ENCODE data around the gene NOX3.

Gene NOX3

GRCh38 chr6:155449450-155450239 lies 6.0 kb downstream of the NOX3 start:
- peaks cover 17% of the 10 kb centered on the region for H3K4me1 Mint-ChIP-seq (ENCODE audit: low read depth)

GRCh38 chr6:155448668-155449449 lies 6.8 kb downstream of the NOX3 start:
- peak overlapping the region; percentile 12 for H3K27ac Mint-ChIP-seq
- H3K27me3 Mint-ChIP-seq = peaks cover 21% of the 10 kb centered on the region
- peaks cover 24% of the 10 kb centered on the region for H3K4me1 Mint-ChIP-seq (ENCODE audit: low read depth)
- DNase-seq = no peak
- no peaks in the 10 kb centered on the region for H3K36me3 Mint-ChIP-seq (ENCODE audit: low read depth)
- H3K9me3 Mint-ChIP-seq = no peaks in the 10 kb centered on the region
- H3K4me3 Mint-ChIP-seq = no peak overlapping the region

More at GRCh38 chr6:155449450-155450239, 6.0 kb downstream of the NOX3 start:
- Mint-ChIP-seq H3K27ac (no peak overlapping the region), H3K9me3 (no peaks in the 10 kb centered on the region), H3K36me3 (ENCODE audit: low read depth) (no peaks in the 10 kb centered on the region), H3K4me3 (no peak overlapping the region), H3K27me3 (peaks cover 21% of the 10 kb centered on the region)
- DNase-seq = no peak

- DNase-seq = no peak
- peaks cover 24% of the 10 kb centered on the region for H3K4me1 Mint-ChIP-seq (ENCODE audit: low read depth)
- H3K4me3 Mint-ChIP-seq = no peak overlapping the region
- H3K27me3 Mint-ChIP-seq = peaks cover 21% of the 10 kb centered on the region
- H3K9me3 Mint-ChIP-seq = no peaks in the 10 kb centered on the region
- H3K36me3 Mint-ChIP-seq (ENCODE audit: low read depth) = no peaks in the 10 kb centered on the region
- H3K27ac Mint-ChIP-seq = no peak overlapping the region
Measured at GRCh38 chr6:155447949-155448348, 7.7 kb downstream of the NOX3 start.

GRCh38 chr6:155444952-155445903 lies 10.4 kb downstream of the NOX3 start:
- Mint-ChIP-seq H3K4me3 (no peak overlapping the region), H3K27ac (peak overlapping the region; percentile 35)
- no peak for DNase-seq

GRCh38 chr6:155444120-155444917 lies 11.3 kb downstream of the NOX3 start:
- DNase-seq = no peak
- peaks cover 13% of the 10 kb centered on the region for H3K27me3 Mint-ChIP-seq
- H3K9me3 Mint-ChIP-seq = no peaks in the 10 kb centered on the region
- peaks cover 22% of the 10 kb centered on the region for H3K4me1 Mint-ChIP-seq (ENCODE audit: low read depth)
- no peaks in the 10 kb centered on the region for H3K36me3 Mint-ChIP-seq (ENCODE audit: low read depth)
- H3K4me3 Mint-ChIP-seq = no peak overlapping the region
- no peak overlapping the region for H3K27ac Mint-ChIP-seq

More at GRCh38 chr6:155444952-155445903, 10.4 kb downstream of the NOX3 start:
- Mint-ChIP-seq H3K27me3 (peaks cover 20% of the 10 kb centered on the region), H3K36me3 (ENCODE audit: low read depth) (no peaks in the 10 kb centered on the region), H3K4me1 (ENCODE audit: low read depth) (peaks cover 24% of the 10 kb centered on the region), H3K9me3 (no peaks in the 10 kb centered on the region)

- no peak for DNase-seq
- no peak overlapping the region for H3K27ac Mint-ChIP-seq
- no peaks in the 10 kb centered on the region for H3K36me3 Mint-ChIP-seq (ENCODE audit: low read depth)
- peaks cover 17% of the 10 kb centered on the region for H3K4me1 Mint-ChIP-seq (ENCODE audit: low read depth)
- H3K9me3 Mint-ChIP-seq = no peaks in the 10 kb centered on the region
- H3K27me3 Mint-ChIP-seq = peaks cover 5% of the 10 kb centered on the region
- no peak overlapping the region for H3K4me3 Mint-ChIP-seq
Measured at GRCh38 chr6:155443168-155443567, 12.5 kb downstream of the NOX3 start.

- Mint-ChIP-seq H3K9me3 (no peaks in the 10 kb centered on the region), H3K36me3 (ENCODE audit: low read depth) (no peaks in the 10 kb centered on the region), H3K27ac (no peak overlapping the region), H3K4me1 (ENCODE audit: low read depth) (peaks cover 17% of the 10 kb centered on the region), H3K4me3 (no peak overlapping the region), H3K27me3 (peaks cover 5% of the 10 kb centered on the region)
- DNase-seq = no peak
Measured at GRCh38 chr6:155442562-155442961, 13.1 kb downstream of the NOX3 start.

GRCh38 chr6:155441112-155441465 lies 14.6 kb downstream of the NOX3 start:
- DNase-seq = no peak
- Mint-ChIP-seq H3K27me3 (peaks cover 5% of the 10 kb centered on the region), H3K4me3 (no peak overlapping the region), H3K4me1 (ENCODE audit: low read depth) (peaks cover 17% of the 10 kb centered on the region), H3K36me3 (ENCODE audit: low read depth) (no peaks in the 10 kb centered on the region), H3K9me3 (no peaks in the 10 kb centered on the region), H3K27ac (no peak overlapping the region)

GRCh38 chr6:155440398-155441111 lies 15.1 kb downstream of the NOX3 start:
- no peak overlapping the region for H3K4me3 Mint-ChIP-seq
- H3K9me3 Mint-ChIP-seq = no peaks in the 10 kb centered on the region
- DNase-seq = no peak
- H3K27me3 Mint-ChIP-seq = peaks cover 5% of the 10 kb centered on the region
- H3K27ac Mint-ChIP-seq = no peak overlapping the region
- peaks cover 16% of the 10 kb centered on the region for H3K4me1 Mint-ChIP-seq (ENCODE audit: low read depth)
- no peaks in the 10 kb centered on the region for H3K36me3 Mint-ChIP-seq (ENCODE audit: low read depth)

GRCh38 chr6:155439376-155439775 lies 16.3 kb downstream of the NOX3 start:
- Mint-ChIP-seq H3K27me3 (peaks cover 5% of the 10 kb centered on the region), H3K27ac (no peak overlapping the region), H3K4me1 (ENCODE audit: low read depth) (peaks cover 5% of the 10 kb centered on the region), H3K9me3 (no peaks in the 10 kb centered on the region), H3K4me3 (no peak overlapping the region), H3K36me3 (ENCODE audit: low read depth) (no peaks in the 10 kb centered on the region)
- DNase-seq = no peak

GRCh38 chr6:155436981-155437749 lies 18.5 kb downstream of the NOX3 start:
- Mint-ChIP-seq H3K9me3 (no peaks in the 10 kb centered on the region), H3K27me3 (peaks cover under 1% of the 10 kb centered on the region)
- no peak for DNase-seq

GRCh38 chr6:155434829-155435423 lies 20.7 kb downstream of the NOX3 start:
- no peak for DNase-seq
- Mint-ChIP-seq H3K9me3 (no peaks in the 10 kb centered on the region), H3K27me3 (no peaks in the 10 kb centered on the region), H3K4me3 (no peak overlapping the region), H3K27ac (no peak overlapping the region), H3K4me1 (ENCODE audit: low read depth) (peaks cover 5% of the 10 kb centered on the region), H3K36me3 (ENCODE audit: low read depth) (no peaks in the 10 kb centered on the region)

More at GRCh38 chr6:155436981-155437749, 18.5 kb downstream of the NOX3 start:
- Mint-ChIP-seq H3K27ac (no peak overlapping the region), H3K36me3 (ENCODE audit: low read depth) (no peaks in the 10 kb centered on the region), H3K4me3 (no peak overlapping the region), H3K4me1 (ENCODE audit: low read depth) (peaks cover 5% of the 10 kb centered on the region)

Data from activated T-cell treated with anti-CD3 and anti-CD28 coated beads, Interleukin-2, amount 50 U/mL, for 24 hours (primary cell).